ENCODE data around the gene RASAL2.
"Not testable (repeated sequence)": the region's sequence is repeated elsewhere in the genome, so short reads cannot be mapped to it uniquely, and the experiment has no call there.

Gene RASAL2

GRCh38 chr1:178368208-178368607, 274.3 kb downstream of the RASAL2 start:
- H3K4me3 ChIP-seq (ENCODE audit: low read depth, low read length): no peak overlapping the region

GRCh38 chr1:178371235-178371634, 277.3 kb downstream of the RASAL2 start:
- H3K4me3 ChIP-seq (ENCODE audit: low read depth, low read length): no peak overlapping the region

GRCh38 chr1:178371933-178372388, 278.1 kb downstream of the RASAL2 start:
- H3K4me3 ChIP-seq (ENCODE audit: low read depth, low read length): no peak overlapping the region

- H3K4me3 ChIP-seq (ENCODE audit: low read depth, low read length): no peak overlapping the region
Measured at GRCh38 chr1:178374016-178374415, 280.1 kb downstream of the RASAL2 start.

- H3K4me3 ChIP-seq (ENCODE audit: low read depth, low read length): no peak overlapping the region
Measured at GRCh38 chr1:178376008-178376407, 282.1 kb downstream of the RASAL2 start.

- H3K4me3 ChIP-seq (ENCODE audit: low read depth, low read length): no peak overlapping the region
Measured at GRCh38 chr1:178379807-178380206, 285.9 kb downstream of the RASAL2 start.

- no peak overlapping the region for H3K4me3 ChIP-seq (ENCODE audit: low read depth, low read length)
Measured at GRCh38 chr1:178382372-178382771, 288.5 kb downstream of the RASAL2 start.

GRCh38 chr1:178385662-178386061, 291.8 kb downstream of the RASAL2 start:
- no peak overlapping the region for H3K4me3 ChIP-seq (ENCODE audit: low read depth, low read length)

- no peak overlapping the region for H3K4me3 ChIP-seq (ENCODE audit: low read depth, low read length)
Measured at GRCh38 chr1:178388418-178389145, 294.7 kb downstream of the RASAL2 start.

GRCh38 chr1:178389441-178389840, 295.5 kb downstream of the RASAL2 start:
- no peak overlapping the region for H3K4me3 ChIP-seq (ENCODE audit: low read depth, low read length)

GRCh38 chr1:178390280-178390679, 296.4 kb downstream of the RASAL2 start:
- not testable (repeated sequence) for H3K4me3 ChIP-seq (ENCODE audit: low read depth, low read length)

GRCh38 chr1:178393370-178393769, 299.5 kb downstream of the RASAL2 start:
- H3K4me3 ChIP-seq (ENCODE audit: low read depth, low read length): no peak overlapping the region

GRCh38 chr1:178396789-178397188, 302.9 kb downstream of the RASAL2 start:
- no peak overlapping the region for H3K4me3 ChIP-seq (ENCODE audit: low read depth, low read length)

- no peak overlapping the region for H3K4me3 ChIP-seq (ENCODE audit: low read depth, low read length)
Measured at GRCh38 chr1:178397678-178398077, 303.8 kb downstream of the RASAL2 start.

- H3K4me3 ChIP-seq (ENCODE audit: low read depth, low read length): no peak overlapping the region
Measured at GRCh38 chr1:178399177-178399728, 305.3 kb downstream of the RASAL2 start.

- no peak overlapping the region for H3K4me3 ChIP-seq (ENCODE audit: low read depth, low read length)
Measured at GRCh38 chr1:178405137-178405536, 311.2 kb downstream of the RASAL2 start.

GRCh38 chr1:178407215-178407614, 313.3 kb downstream of the RASAL2 start:
- no peak overlapping the region for H3K4me3 ChIP-seq (ENCODE audit: low read depth, low read length)

- no peak overlapping the region for H3K4me3 ChIP-seq (ENCODE audit: low read depth, low read length)
Measured at GRCh38 chr1:178407655-178408054, 313.8 kb downstream of the RASAL2 start.

- no peak overlapping the region for H3K4me3 ChIP-seq (ENCODE audit: low read depth, low read length)
Measured at GRCh38 chr1:178408871-178409270, 315.0 kb downstream of the RASAL2 start.

GRCh38 chr1:178409541-178409940, 315.6 kb downstream of the RASAL2 start:
- H3K4me3 ChIP-seq (ENCODE audit: low read depth, low read length): no peak overlapping the region

GRCh38 chr1:178411756-178412399, 318.0 kb downstream of the RASAL2 start:
- no peak overlapping the region for H3K4me3 ChIP-seq (ENCODE audit: low read depth, low read length)

GRCh38 chr1:178412400-178412770, 318.5 kb downstream of the RASAL2 start:
- no peak overlapping the region for H3K4me3 ChIP-seq (ENCODE audit: low read depth, low read length)
